ENCODE data around the gene MAPRE3.

MAPRE3 gene

GRCh38 chr2:27014771-27015433, 44.5 kb downstream of the MAPRE3 start:
- no peak for DNase-seq (ENCODE audit: low spot score)

- peak; percentile 61 for DNase-seq (ENCODE audit: low spot score)
Observed at GRCh38 chr2:27016801-27017325, 46.4 kb downstream of the MAPRE3 start.

GRCh38 chr2:27018142-27018541, 47.7 kb downstream of the MAPRE3 start:
- no peak for DNase-seq (ENCODE audit: low spot score)

- no peak for DNase-seq (ENCODE audit: low spot score)
Observed at GRCh38 chr2:27019459-27019858, 49.0 kb downstream of the MAPRE3 start.

- DNase-seq (ENCODE audit: low spot score): no peak
Observed at GRCh38 chr2:27019931-27020855, 49.8 kb downstream of the MAPRE3 start.

- DNase-seq (ENCODE audit: low spot score): peak; percentile 88
Observed at GRCh38 chr2:27021253-27022049, 51.0 kb downstream of the MAPRE3 start.

- no peak for DNase-seq (ENCODE audit: low spot score)
Observed at GRCh38 chr2:27023740-27024139, 53.3 kb downstream of the MAPRE3 start.

GRCh38 chr2:27024188-27024587, 53.8 kb downstream of the MAPRE3 start:
- no peak for DNase-seq (ENCODE audit: low spot score)

- DNase-seq (ENCODE audit: low spot score): no peak
Observed at GRCh38 chr2:27024812-27025211, 54.4 kb downstream of the MAPRE3 start.

- no peak for DNase-seq (ENCODE audit: low spot score)
Observed at GRCh38 chr2:27025281-27025800, 54.9 kb downstream of the MAPRE3 start.

- no peak for DNase-seq (ENCODE audit: low spot score)
Observed at GRCh38 chr2:27025861-27026851, 55.7 kb downstream of the MAPRE3 start.

- DNase-seq (ENCODE audit: low spot score): no peak
Observed at GRCh38 chr2:27027211-27027651, 56.8 kb downstream of the MAPRE3 start.

- peak; percentile 60 for DNase-seq (ENCODE audit: low spot score)
Observed at GRCh38 chr2:27029051-27029450, 58.6 kb downstream of the MAPRE3 start.

GRCh38 chr2:27032495-27033252, 62.2 kb downstream of the MAPRE3 start, which contains the start of gene TMEM214:
TMEM214 (plus strand) TSS chr2:27032965; CDS start chr2:27033016, 51 bp downstream.
- DNase-seq (ENCODE audit: low spot score): peak; percentile 92

GRCh38 chr2:27033253-27033852, 62.9 kb downstream of the MAPRE3 start:
- no peak for DNase-seq (ENCODE audit: low spot score)

- no peak for DNase-seq (ENCODE audit: low spot score)
Observed at GRCh38 chr2:27038012-27038411, 67.6 kb downstream of the MAPRE3 start.

GRCh38 chr2:27038631-27039339, 68.3 kb downstream of the MAPRE3 start:
- no peak for DNase-seq (ENCODE audit: low spot score)

GRCh38 chr2:27039426-27039825, 69.0 kb downstream of the MAPRE3 start:
- DNase-seq (ENCODE audit: low spot score): no peak

GRCh38 chr2:27039871-27040270, 69.4 kb downstream of the MAPRE3 start:
- DNase-seq (ENCODE audit: low spot score): no peak
